ENCODE measurements around the gene TNIP2. TPM values are rescaled to one million over a fixed set of nuclear protein-coding genes. Genes with fewer than 3 reads are reported as not detected.
A peak's percentile ranks its signal among the peaks of the same experiment; 100 is the strongest.
"Not testable (repeated sequence)": the region's sequence is repeated elsewhere in the genome, so short reads cannot be mapped to it uniquely, and the experiment has no call there.

TNIP2 gene
- total RNA-seq, 2 donors from 2014 or later: 80.9 to 89.3 TPM

DNA sequence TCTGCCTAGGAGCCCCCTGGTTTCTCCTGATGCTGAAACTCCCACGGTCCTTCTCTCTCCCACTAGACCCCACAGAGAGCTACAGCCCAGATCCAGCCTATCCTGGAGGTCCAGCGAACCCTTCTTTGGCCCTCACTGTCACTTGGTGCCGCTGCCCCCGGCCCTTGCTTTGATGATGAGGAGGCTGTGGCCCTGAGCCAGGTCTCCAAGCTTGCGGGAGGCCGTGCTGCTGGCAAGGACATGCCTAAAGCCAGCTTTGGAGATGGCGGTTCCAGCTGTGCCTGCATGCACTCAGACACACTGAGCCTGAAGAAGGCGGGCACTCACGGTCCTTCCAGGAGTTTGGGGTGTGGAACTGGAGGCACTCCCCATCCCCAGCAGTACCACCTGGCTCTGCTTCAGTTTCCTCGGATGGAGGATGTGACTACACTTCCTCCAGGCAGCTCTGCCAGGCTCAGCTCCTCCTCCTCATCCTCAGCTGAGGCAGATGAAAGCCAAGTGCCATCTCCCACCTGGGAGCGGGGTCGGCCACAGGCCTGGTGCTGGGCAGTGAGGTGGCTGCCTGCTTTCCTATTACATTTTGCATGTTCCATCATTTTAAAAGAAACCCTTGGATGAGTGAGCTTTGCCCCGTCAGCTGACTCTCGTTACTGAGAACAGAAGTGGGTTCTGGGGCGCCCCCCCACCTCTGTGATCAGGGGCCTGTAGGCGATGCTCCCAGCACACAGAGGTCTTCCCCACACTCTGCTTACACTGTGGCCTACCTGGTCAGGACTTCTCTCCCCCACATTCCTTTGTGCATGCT lies 9.0 kb downstream of the TNIP2 start:
- Mint-ChIP-seq H3K4me3 (peak overlapping the region; percentile 87), H3K27ac (peak overlapping the region; percentile 94 to 98), H3K27me3 (no peaks in the 10 kb centered on the region), H3K4me1 (ENCODE audit: low read depth in 2 of 2) (peaks cover 48 to 50% of the 10 kb centered on the region in 2 donors), H3K9me3 (no peaks in the 10 kb centered on the region), H3K36me3 (peaks cover 15% of the 10 kb centered on the region)
- ATAC-seq (no peak), DNase-seq (ENCODE audit: low spot score) (peak; percentile 56)

GRCh38 chr4:2745981-2746806 lies 9.9 kb downstream of the TNIP2 start:
- Mint-ChIP-seq H3K4me3 (peak overlapping the region; percentile 87), H3K27ac (peak overlapping the region; percentile 94 to 98), H3K4me1 (ENCODE audit: low read depth in 2 of 2) (peaks cover 43 to 48% of the 10 kb centered on the region in 2 donors), H3K27me3 (no peaks in the 10 kb centered on the region), H3K9me3 (no peaks in the 10 kb centered on the region), H3K36me3 (peaks cover 15% of the 10 kb centered on the region)
- ATAC-seq (peak; percentile 99), DNase-seq (ENCODE audit: low spot score) (peak; percentile 98)

- peak; percentile 59 for DNase-seq (ENCODE audit: low spot score)
- H3K36me3 Mint-ChIP-seq: peaks cover 20% of the 10 kb centered on the region
- H3K4me3 Mint-ChIP-seq: peak overlapping the region; percentile 87
- H3K9me3 Mint-ChIP-seq: no peaks in the 10 kb centered on the region
- peak overlapping the region; percentile 94 to 98 for H3K27ac Mint-ChIP-seq
- no peak for ATAC-seq
- H3K27me3 Mint-ChIP-seq: no peaks in the 10 kb centered on the region
- H3K4me1 Mint-ChIP-seq (ENCODE audit: low read depth in 2 of 2): peaks cover 46 to 50% of the 10 kb centered on the region in 2 donors
These were observed 10.6 kb downstream of the TNIP2 start for GRCh38 chr4:2745516-2745915.

DNA sequence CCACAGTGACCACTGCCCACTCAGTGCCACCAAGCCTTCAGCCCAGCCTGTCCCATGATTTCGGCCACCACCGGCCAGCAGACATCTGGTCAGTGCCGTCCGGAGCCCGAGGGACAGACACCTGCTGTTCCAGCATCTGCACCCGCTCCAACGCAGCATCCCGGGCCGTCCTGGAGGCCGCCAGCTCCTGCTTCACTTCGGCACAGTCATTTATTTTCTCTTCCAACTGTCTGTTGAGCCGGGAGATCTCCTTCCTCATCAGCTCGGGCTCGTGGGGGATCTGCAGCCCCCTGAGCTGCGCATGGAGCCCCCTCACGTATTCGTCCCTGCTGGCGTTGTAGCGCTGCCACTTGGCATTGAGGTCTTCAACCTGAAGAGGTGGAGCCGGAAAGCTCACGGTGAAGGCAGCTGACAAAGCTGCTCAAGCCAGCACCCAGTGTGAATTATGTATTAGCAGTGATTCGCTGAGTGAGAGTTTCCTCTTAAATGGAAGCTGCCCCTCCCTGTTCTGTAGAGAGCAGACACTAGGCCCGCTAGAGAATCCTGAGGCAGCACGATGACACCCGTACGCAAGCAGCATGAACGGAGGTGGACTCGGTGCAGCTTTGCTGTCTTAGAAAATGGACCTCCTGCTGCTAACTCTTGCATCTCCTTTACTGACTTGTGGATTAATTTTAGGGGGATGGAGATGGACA lies 11.4 kb downstream of the TNIP2 start:
- Mint-ChIP-seq H3K4me3 (peak overlapping the region; percentile 87), H3K36me3 (peaks cover 20% of the 10 kb centered on the region), H3K27me3 (no peaks in the 10 kb centered on the region), H3K9me3 (no peaks in the 10 kb centered on the region), H3K27ac (peak overlapping the region; percentile 94 to 98), H3K4me1 (ENCODE audit: low read depth in 2 of 2) (peaks cover 45 to 53% of the 10 kb centered on the region in 2 donors)
- ATAC-seq: no peak
- peak; percentile 58 for DNase-seq (ENCODE audit: low spot score)

DNA sequence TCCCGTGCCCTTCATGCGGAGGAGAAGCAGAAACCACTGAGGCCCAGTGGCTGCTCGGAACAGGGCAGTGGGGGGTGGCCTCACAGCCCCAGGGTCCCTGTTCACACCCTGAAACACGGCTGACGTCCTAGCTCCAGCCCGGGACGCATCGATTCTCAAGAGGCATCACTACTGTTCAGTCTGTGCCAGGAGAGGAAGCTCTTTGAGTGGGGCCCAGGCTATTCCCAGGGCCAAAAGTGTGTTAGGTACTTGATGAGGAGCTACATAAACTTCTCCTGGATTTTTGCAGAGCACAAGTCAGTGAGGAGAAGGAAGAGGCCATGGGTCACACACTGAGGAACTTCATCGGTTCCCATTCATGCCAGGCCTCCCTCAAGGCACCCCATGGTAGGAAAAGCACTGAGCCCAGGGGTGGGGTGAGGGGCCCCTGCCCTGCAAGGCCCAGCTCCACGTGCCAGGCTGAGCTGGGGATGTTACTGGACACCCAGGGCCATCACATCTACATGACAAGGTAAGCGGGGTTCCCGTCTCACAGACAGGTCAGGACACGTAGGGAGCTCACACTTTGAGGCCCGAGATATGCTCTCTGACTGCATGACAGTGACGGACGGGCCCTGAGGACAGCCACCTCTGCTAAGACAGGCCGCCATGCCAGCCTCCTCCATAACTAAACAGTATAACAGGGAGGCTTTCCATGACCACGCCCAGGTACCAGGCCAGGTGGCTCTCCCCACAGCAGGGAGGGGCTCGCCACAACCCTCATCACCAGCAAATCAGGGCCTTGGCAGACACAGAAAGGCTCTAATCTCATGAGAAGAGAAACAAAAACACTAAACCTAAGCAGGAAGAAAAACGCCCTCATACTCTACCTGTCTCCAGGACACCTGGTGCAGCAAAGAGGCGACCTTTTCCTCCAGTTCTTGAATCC lies 12.4 kb downstream of the TNIP2 start:
- DNase-seq (ENCODE audit: low spot score): peak; percentile 52
- H3K36me3 Mint-ChIP-seq: peaks cover 20% of the 10 kb centered on the region
- peak overlapping the region; percentile 94 to 98 for H3K27ac Mint-ChIP-seq
- no peaks in the 10 kb centered on the region for H3K27me3 Mint-ChIP-seq
- ATAC-seq: no peak
- H3K4me1 Mint-ChIP-seq (ENCODE audit: low read depth in 2 of 2): peaks cover 40 to 50% of the 10 kb centered on the region in 2 donors
- no peaks in the 10 kb centered on the region for H3K9me3 Mint-ChIP-seq
- H3K4me3 Mint-ChIP-seq: no peak overlapping the region

- DNase-seq (ENCODE audit: low spot score) (peak; percentile 51), ATAC-seq (no peak)
- Mint-ChIP-seq H3K27ac (peak overlapping the region; percentile 94 to 98), H3K9me3 (no peaks in the 10 kb centered on the region), H3K4me3 (no peak overlapping the region), H3K36me3 (peaks cover 26% of the 10 kb centered on the region), H3K4me1 (ENCODE audit: low read depth in 2 of 2) (peaks cover 40 to 55% of the 10 kb centered on the region in 2 donors), H3K27me3 (no peaks in the 10 kb centered on the region)
These were observed 13.2 kb downstream of the TNIP2 start for GRCh38 chr4:2742823-2743517.

DNA sequence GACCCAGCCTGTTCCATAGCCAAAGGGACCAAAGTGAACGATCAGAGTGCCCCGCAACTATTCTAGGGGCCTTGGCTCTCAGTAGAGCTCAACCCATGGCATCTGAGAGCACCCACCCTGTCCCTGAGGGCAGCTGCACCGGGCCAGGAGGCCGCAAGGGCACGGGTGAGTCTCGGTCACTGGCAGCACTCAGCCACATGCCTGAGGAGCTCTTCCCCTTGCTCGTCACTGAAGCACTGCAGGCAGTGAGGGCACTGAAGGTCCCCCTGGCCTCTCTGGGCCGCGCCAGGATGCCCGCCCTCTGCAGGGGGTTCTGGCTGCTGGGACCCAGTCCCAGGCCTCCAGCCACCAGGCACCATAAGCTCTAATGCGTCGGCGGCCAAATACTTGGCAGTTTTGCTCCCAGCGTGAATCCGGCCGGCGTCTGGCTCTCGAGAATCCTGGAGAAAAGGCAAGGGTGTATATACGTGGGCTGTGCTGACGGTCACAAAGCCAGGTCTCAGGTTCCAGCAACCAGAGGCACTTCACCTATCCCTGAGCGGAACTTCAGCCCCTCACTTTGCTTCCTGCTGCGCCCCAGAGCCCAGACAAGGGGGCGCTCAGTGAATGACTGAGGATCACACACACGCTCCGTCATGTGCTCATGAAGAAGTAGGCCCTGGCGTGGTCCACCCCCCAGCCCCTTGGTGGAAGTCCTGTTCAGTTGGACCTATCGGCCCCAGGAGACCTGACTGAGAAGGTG lies 13.9 kb downstream of the TNIP2 start:
- ATAC-seq: no peak
- Mint-ChIP-seq H3K9me3 (no peaks in the 10 kb centered on the region), H3K27me3 (no peaks in the 10 kb centered on the region), H3K27ac (peak overlapping the region; percentile 94 to 98), H3K4me1 (ENCODE audit: low read depth in 2 of 2) (peaks cover 32 to 49% of the 10 kb centered on the region in 2 donors), H3K4me3 (no peak overlapping the region), H3K36me3 (peaks cover 20% of the 10 kb centered on the region)
- peak; percentile 48 for DNase-seq (ENCODE audit: low spot score)

DNA sequence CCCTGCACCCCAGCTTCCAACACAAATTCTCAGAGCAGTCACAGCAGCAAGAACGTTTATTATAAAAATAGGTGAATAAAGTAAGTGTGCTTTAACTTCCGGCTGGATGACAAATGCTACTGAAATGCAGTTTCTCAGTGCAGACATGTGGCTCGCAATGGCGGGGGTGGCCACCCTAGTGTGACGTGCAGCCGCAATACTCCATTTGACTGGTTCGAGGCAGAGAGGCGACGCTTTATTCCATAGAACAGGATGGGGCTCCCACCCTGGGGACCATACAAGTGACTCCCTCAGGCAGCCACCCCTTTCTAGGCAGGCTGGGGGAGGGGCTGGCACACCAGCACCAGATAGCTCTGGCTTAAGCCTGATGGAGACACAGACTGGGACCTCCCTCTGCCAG lies 14.5 kb downstream of the TNIP2 start:
- Mint-ChIP-seq H3K36me3 (peaks cover 20% of the 10 kb centered on the region), H3K9me3 (no peaks in the 10 kb centered on the region), H3K27ac (peak overlapping the region; percentile 14 to 77), H3K4me3 (no peak overlapping the region), H3K4me1 (ENCODE audit: low read depth in 2 of 2) (peaks cover 26 to 45% of the 10 kb centered on the region in 2 donors), H3K27me3 (no peaks in the 10 kb centered on the region)
- no peak for ATAC-seq
- DNase-seq (ENCODE audit: low spot score): no peak

- not testable (repeated sequence) for H3K27me3 Mint-ChIP-seq, H3K4me3 Mint-ChIP-seq, H3K9me3 Mint-ChIP-seq, H3K27ac Mint-ChIP-seq, ATAC-seq
- peaks cover 16 to 33% of the 10 kb centered on the region in 2 donors for H3K4me1 Mint-ChIP-seq (ENCODE audit: low read depth in 2 of 2)
- peak; percentile 29 for DNase-seq (ENCODE audit: low spot score)
- H3K36me3 Mint-ChIP-seq: peaks cover 22% of the 10 kb centered on the region
These were observed 17.8 kb downstream of the TNIP2 start for GRCh38 chr4:2738296-2738695.

- H3K27ac Mint-ChIP-seq: peak overlapping the region in 1 of 2 donors; percentile 2
- H3K36me3 Mint-ChIP-seq: peaks cover 25% of the 10 kb centered on the region
- H3K4me3 Mint-ChIP-seq: no peak overlapping the region
- no peaks in the 10 kb centered on the region for H3K27me3 Mint-ChIP-seq
- DNase-seq (ENCODE audit: low spot score): no peak
- no peak for ATAC-seq
- no peaks in the 10 kb centered on the region for H3K9me3 Mint-ChIP-seq
- H3K4me1 Mint-ChIP-seq (ENCODE audit: low read depth in 2 of 2): peaks cover 13 to 29% of the 10 kb centered on the region in 2 donors
These were observed 20.3 kb downstream of the TNIP2 start for GRCh38 chr4:2735869-2736268.

DNA sequence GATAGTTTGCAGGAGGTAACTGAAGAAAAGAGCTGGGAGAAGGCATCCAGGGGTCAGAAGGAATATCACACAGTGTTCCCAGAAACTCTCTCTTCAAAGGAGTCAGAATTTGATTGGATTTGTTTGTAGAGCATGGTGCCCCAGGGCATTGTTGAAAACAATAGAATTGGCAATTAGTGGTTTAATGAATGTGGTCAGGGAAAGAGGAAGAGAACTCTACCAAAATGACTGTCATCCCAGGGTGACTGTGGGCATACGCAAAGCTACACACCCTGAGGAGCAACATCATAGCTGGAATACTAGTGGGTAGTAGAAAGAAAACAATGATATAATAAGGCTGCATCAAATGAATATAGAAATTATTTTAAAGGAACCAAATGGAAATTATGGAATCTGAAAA lies 21.5 kb downstream of the TNIP2 start:
- Mint-ChIP-seq H3K27me3 (no peaks in the 10 kb centered on the region), H3K36me3 (peaks cover 22% of the 10 kb centered on the region), H3K27ac (peak overlapping the region in 1 of 2 donors; percentile 43), H3K9me3 (no peaks in the 10 kb centered on the region), H3K4me3 (no peak overlapping the region), H3K4me1 (ENCODE audit: low read depth in 2 of 2) (peaks cover 11 to 22% of the 10 kb centered on the region in 2 donors)
- DNase-seq (ENCODE audit: low spot score) (no peak), ATAC-seq (no peak)
